DND-41 (cell line): ENCODE data around the gene UGT2B11.
"Not testable (repeated sequence)": the region's sequence is repeated elsewhere in the genome, so short reads cannot be mapped to it uniquely, and the experiment has no call there.

Source experiments
- CTCF ChIP-seq: IDR thresholded peaks from 2 replicates; pipeline ENCODE4 v1.5.1; 2012; ENCODE audit warnings: borderline replicate concordance, low read length, moderate library complexity, mild to moderate bottlenecking; ENCODE audit not compliant: poor library complexity, severe bottlenecking; ENCODE audit errors: extremely low read depth
- EZH2 ChIP-seq: IDR thresholded peaks from 3 replicates; pipeline ENCODE4 v1.6.1; 2012; ENCODE audit warnings: borderline replicate concordance, low read depth, mild to moderate bottlenecking, moderate library complexity, low read length, inconsistent platforms; ENCODE audit not compliant: severe bottlenecking

DNA sequence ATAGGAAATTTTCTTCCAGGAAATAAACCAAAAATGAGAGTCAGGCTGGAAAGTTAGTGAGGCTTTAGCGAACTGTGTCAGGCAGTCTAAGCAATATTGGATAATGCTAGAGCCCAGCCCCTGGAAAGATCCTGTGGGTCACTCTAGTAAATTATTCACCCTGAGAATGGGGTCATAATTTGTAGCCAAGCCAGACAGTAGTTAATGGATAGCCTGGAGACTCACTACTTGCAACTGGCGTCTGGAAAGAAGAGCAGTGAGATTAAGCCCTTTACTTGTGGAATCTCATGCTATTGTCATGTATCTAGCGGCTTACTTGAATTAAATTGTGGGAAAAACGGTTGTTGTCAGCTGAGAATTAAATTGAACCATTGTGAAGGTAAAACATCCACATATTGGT, 48.2 kb downstream of the UGT2B11 start:
- TF ChIP-seq EZH2, CTCF: not testable (repeated sequence)
